MM.1S (cell line): ENCODE data around the gene KRTAP4-16.
"Not testable (repeated sequence)": the region's sequence is repeated elsewhere in the genome, so short reads cannot be mapped to it uniquely, and the experiment has no call there.

ENCODE experiments used
- DNase-seq: peaks from one replicate; pipeline ENCODE4 v3.0.0-alpha.2; 2015
- H2AFZ ChIP-seq: fragments of 300-600 bp; sonication (generic); 2 replicates; pipeline ENCODE4 v1.6.0; 2016; ENCODE audit warnings: antibody characterized with exemption, low read length
- H3F3A ChIP-seq: fragments of 300-600 bp; sonication (generic); 2 replicates; pipeline ENCODE4 v1.6.1; 2016; ENCODE audit warnings: mild to moderate bottlenecking, antibody characterized with exemption, low read length, moderate library complexity, mixed read lengths; ENCODE audit not compliant: insufficient read depth
- H3K27ac ChIP-seq: fragments of 300-600 bp; sonication (generic); 2 replicates; pipeline ENCODE4 v1.5.1; 2016; ENCODE audit warnings: mild to moderate bottlenecking, low read length
- H3K27me3 ChIP-seq: fragments of 300-600 bp; sonication (generic); replicated peaks from 2 replicates; pipeline ENCODE4 v1.6.0; 2016; ENCODE audit warnings: low read length; ENCODE audit not compliant: insufficient read depth
- H3K36me3 ChIP-seq: fragments of 300-600 bp; sonication (generic); replicated peaks from 2 replicates; pipeline ENCODE4 v1.6.1; 2016; ENCODE audit warnings: mild to moderate bottlenecking, low read length, mixed read lengths; ENCODE audit not compliant: insufficient read depth
- H3K4me1 ChIP-seq: fragments of 300-600 bp; sonication (generic); 2 replicates; pipeline ENCODE4 v1.6.1; 2016; ENCODE audit warnings: low read length, mixed read lengths
- H3K4me2 ChIP-seq: fragments of 300-600 bp; sonication (generic); 2 replicates; pipeline ENCODE4 v1.6.0; 2016; ENCODE audit warnings: low read depth, low read length
- H3K4me3 ChIP-seq: fragments of 300-600 bp; sonication (generic); 2 replicates; pipeline ENCODE4 v1.5.1; 2016; ENCODE audit warnings: low read length, mixed read lengths
- H3K79me2 ChIP-seq: fragments of 300-600 bp; sonication (generic); 2 replicates; pipeline ENCODE4 v1.6.1; 2016; ENCODE audit warnings: mixed run types, low read length, mixed read lengths
- H3K9ac ChIP-seq: fragments of 300-600 bp; sonication (generic); 2 replicates; pipeline ENCODE4 v1.6.1; 2016; ENCODE audit warnings: low read length, mixed read lengths
- H3K9me2 ChIP-seq: fragments of 300-600 bp; sonication (generic); replicated peaks from 2 replicates; pipeline ENCODE4 v1.6.1; 2016; ENCODE audit warnings: mild to moderate bottlenecking, low read length, mixed read lengths; ENCODE audit not compliant: insufficient read depth
- H3K9me3 ChIP-seq: fragments of 300-600 bp; sonication (generic); replicated peaks from 2 replicates; pipeline ENCODE4 v1.6.1; 2016; ENCODE audit warnings: mild to moderate bottlenecking, low read length, mixed read lengths; ENCODE audit not compliant: insufficient read depth
- H4K20me1 ChIP-seq: fragments of 300-600 bp; sonication (generic); 2 replicates; pipeline ENCODE4 v1.6.1; 2016; ENCODE audit warnings: mild to moderate bottlenecking, low read length, moderate library complexity, mixed read lengths; ENCODE audit not compliant: insufficient read depth
- EZH2 ChIP-seq: fragments of 300-600 bp; sonication (generic); optimal IDR thresholded peaks from 2 replicates; pipeline ENCODE3; 2017; ENCODE audit warnings: low read depth, mild to moderate bottlenecking, antibody characterized with exemption, low read length, mixed read lengths
- EZH2phosphoT487 ChIP-seq: fragments of 300-600 bp; sonication (generic); IDR thresholded peaks from 2 replicates; pipeline ENCODE4 v1.6.1; 2018; ENCODE audit warnings: antibody characterized with exemption, low read length
- TF ChIP-seq, protein P1 (sequence below): fragments of 300-600 bp; sonication (generic); IDR thresholded peaks from 2 replicates; pipeline ENCODE4 v1.5.1; 2016; ENCODE audit warnings: antibody characterized with exemption, low read length, mixed read lengths

KRTAP4-16 gene

DNA sequence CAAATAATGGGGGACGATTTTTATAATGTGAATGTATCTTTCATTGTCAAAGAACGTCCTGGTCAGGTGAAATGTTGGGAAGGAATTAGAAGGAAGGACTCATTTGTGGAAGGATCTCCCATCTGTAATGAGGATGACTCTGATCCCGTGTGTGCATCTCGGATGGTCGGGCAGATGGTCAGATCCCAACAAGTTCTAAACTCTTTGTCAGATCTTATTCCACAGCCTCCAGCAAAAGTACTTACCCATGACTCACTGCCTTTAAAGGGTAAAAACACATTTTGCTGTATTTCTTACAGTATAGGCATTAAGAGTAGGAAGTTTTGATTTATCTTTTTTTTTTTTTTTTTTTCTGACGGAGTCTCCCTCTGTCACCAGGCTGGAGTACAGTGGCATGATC is 3.5 kb downstream of the KRTAP4-16 start:
- DNase-seq, result no peak
- H3K27ac ChIP-seq, result no peak overlapping the region
- no peak overlapping the region for H3K9ac ChIP-seq
- no peaks in the 10 kb centered on the region for H3K9me2 ChIP-seq
- H3F3A ChIP-seq, result no peaks in the 10 kb centered on the region
- TF ChIP-seq, protein P1, sequence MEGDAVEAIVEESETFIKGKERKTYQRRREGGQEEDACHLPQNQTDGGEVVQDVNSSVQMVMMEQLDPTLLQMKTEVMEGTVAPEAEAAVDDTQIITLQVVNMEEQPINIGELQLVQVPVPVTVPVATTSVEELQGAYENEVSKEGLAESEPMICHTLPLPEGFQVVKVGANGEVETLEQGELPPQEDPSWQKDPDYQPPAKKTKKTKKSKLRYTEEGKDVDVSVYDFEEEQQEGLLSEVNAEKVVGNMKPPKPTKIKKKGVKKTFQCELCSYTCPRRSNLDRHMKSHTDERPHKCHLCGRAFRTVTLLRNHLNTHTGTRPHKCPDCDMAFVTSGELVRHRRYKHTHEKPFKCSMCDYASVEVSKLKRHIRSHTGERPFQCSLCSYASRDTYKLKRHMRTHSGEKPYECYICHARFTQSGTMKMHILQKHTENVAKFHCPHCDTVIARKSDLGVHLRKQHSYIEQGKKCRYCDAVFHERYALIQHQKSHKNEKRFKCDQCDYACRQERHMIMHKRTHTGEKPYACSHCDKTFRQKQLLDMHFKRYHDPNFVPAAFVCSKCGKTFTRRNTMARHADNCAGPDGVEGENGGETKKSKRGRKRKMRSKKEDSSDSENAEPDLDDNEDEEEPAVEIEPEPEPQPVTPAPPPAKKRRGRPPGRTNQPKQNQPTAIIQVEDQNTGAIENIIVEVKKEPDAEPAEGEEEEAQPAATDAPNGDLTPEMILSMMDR, result no peak
- TF ChIP-seq EZH2phosphoT487 (no peak), EZH2 (no peak)
- no peaks in the 10 kb centered on the region for H3K36me3 ChIP-seq
- H3K9me3 ChIP-seq, result no peaks in the 10 kb centered on the region
- H4K20me1 ChIP-seq, result no peaks in the 10 kb centered on the region
- H3K27me3 ChIP-seq, result no peaks in the 10 kb centered on the region
- no peak overlapping the region for H3K4me3 ChIP-seq
- H3K4me1 ChIP-seq, result no peaks in the 10 kb centered on the region
- H3K4me2 ChIP-seq, result no peak overlapping the region
- no peak overlapping the region for H2AFZ ChIP-seq
- no peaks in the 10 kb centered on the region for H3K79me2 ChIP-seq

DNA sequence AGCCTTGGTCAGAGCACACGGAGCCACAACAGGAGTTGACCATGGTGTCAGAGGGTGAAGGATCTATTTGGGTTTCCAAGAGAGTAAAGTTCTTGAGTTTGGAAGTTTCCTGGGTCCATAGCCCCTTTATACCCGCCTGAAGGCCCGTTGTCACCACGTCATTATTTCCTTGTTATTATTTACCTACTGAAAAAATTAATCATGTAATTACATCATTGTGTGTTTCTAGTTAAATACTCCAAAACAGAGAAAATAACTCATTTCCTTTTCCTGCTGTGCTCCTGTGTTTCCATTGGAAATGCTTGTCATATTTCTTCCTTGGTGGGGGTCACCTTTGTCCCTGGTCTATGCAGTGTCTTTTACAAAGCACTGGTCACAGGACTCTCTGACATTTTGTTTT is 4.0 kb downstream of the KRTAP4-16 start, which contains the start of gene KRTAP4-8:
Gene KRTAP4-8 (minus strand): TSS at position 101 of the 400 bp plus-strand sequence. CDS start 58 bp downstream, at position 43.
- Histone ChIP-seq H3K9me3 (no peaks in the 10 kb centered on the region), H3K36me3 (no peaks in the 10 kb centered on the region), H3K4me1 (no peaks in the 10 kb centered on the region), H3K9me2 (no peaks in the 10 kb centered on the region), H3K4me2 (no peak within 1 kb of the TSS), H4K20me1 (no peaks in the 10 kb centered on the region), H3K9ac (no peak within 1 kb of the TSS), H3K27ac (no peak within 1 kb of the TSS), H3K4me3 (no peak within 1 kb of the TSS), H2AFZ (no peak within 1 kb of the TSS), H3K27me3 (no peaks in the 10 kb centered on the region), H3K79me2 (no peaks in the 10 kb centered on the region), H3F3A (no peaks in the 10 kb centered on the region)
- no peak for DNase-seq
- TF ChIP-seq EZH2phosphoT487 (no peak), EZH2 (no peak)
- TF ChIP-seq, protein P1, result no peak

DNA sequence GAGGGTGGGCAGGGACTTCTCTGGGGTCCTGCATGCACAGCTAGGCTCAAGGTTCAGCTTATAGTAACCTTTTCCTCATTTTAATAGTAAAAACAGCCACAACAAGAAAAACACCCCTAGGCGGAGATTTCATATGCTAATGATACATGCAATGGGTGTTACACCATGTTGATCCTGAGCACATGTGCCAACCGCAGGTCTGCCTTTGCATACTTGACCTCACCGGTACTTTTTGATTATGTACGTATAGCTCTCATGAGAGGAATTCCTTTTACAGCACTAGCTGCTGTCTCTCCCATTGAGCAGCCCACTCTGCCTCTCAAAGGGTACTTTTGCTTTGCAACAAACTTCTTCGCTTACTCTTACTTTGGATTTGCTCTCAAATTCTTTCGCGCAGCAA is 6.0 kb downstream of the KRTAP4-16 start:
- H3K27ac ChIP-seq, result no peak overlapping the region
- no peaks in the 10 kb centered on the region for H3K4me1 ChIP-seq
- no peak for DNase-seq

DNA sequence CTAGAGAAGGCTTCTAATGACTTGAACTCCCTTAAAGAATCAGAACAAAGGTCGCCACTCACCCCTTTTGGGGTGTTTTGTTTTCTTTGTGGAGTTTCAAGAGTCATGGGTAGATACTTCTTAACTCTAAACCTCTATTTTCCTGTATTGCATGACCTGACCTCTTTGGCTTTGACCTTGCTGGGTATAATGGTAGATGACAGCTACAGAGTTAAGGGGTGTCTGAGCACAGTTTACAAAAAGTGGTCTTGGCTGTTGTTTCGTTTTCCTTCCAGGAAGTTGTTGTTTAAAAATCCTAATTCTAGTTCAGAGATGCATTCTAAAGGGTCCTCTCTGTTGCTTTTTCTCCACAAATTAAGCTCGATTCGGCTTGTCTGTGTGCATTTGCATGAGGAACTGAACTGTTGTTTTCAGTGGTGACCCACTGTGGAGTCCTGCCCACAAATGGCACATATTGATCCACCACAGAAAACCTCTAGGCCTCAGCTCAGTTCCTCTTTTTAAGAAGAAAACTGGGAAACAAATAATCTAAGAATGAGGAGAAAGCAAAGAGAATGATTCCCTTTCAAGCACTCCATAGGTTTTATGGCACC is 13.2 kb downstream of the KRTAP4-16 start:
- not testable (repeated sequence) for H4K20me1 ChIP-seq, H3K4me3 ChIP-seq, H3K79me2 ChIP-seq, H3K27ac ChIP-seq, H2AFZ ChIP-seq, H3K27me3 ChIP-seq, H3K9me3 ChIP-seq, H3K4me1 ChIP-seq, H3K36me3 ChIP-seq, H3F3A ChIP-seq, DNase-seq, H3K9me2 ChIP-seq, H3K9ac ChIP-seq, H3K4me2 ChIP-seq

More for the DNA sequence above, 6.0 kb downstream of the KRTAP4-16 start:
- no peak overlapping the region for H3K9ac ChIP-seq
- no peak overlapping the region for H3K4me2 ChIP-seq
- H4K20me1 ChIP-seq, result no peaks in the 10 kb centered on the region
- no peaks in the 10 kb centered on the region for H3K9me2 ChIP-seq
- H3F3A ChIP-seq, result no peaks in the 10 kb centered on the region
- no peaks in the 10 kb centered on the region for H3K79me2 ChIP-seq
- no peak overlapping the region for H3K4me3 ChIP-seq
- no peaks in the 10 kb centered on the region for H3K27me3 ChIP-seq
- no peaks in the 10 kb centered on the region for H3K9me3 ChIP-seq
- H2AFZ ChIP-seq, result no peak overlapping the region
- H3K36me3 ChIP-seq, result no peaks in the 10 kb centered on the region
- TF ChIP-seq EZH2, result no peak
- TF ChIP-seq, protein P1, result no peak

DNA sequence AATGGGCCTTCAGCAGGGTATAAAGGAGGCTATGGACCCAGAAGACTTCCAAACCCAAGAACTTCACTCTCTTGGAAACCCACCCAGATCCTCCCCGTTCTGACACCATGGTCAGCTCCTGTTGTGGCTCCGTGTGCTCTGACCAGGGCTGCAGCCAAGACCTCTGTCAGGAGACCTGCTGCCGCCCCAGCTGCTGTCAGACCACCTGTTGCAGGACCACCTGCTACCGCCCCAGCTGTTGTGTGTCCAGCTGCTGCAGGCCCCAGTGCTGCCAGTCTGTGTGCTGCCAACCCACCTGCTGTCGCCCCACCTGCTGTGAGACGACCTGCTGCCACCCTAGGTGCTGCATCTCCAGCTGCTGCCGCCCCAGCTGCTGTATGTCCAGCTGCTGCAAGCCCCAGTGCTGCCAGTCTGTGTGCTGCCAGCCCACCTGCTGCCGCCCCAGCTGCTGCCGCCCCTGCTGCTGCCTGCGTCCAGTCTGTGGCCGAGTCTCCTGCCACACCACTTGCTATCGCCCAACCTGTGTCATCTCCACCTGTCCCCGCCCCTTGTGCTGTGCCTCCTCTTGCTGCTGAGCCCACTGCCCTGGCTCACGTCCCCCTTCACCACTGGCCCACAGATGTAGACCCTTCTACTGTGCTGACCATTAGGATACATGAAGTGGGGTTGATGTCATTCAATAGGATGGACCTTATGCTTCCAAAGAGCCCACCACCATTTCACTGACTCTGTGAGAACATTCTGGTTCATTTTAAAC is 17.7 kb downstream of the KRTAP4-16 start, which contains the start of gene KRTAP4-7:
Gene KRTAP4-7 (plus strand): TSS at position 51 of the 757 bp plus-strand sequence. CDS start 57 bp downstream, at position 108.
- not testable (repeated sequence) for H3K4me3 ChIP-seq, H3K9me2 ChIP-seq, H3F3A ChIP-seq, H3K4me2 ChIP-seq, H3K79me2 ChIP-seq, H3K9ac ChIP-seq, H2AFZ ChIP-seq, H3K36me3 ChIP-seq, DNase-seq, H4K20me1 ChIP-seq, H3K9me3 ChIP-seq, H3K27ac ChIP-seq, H3K27me3 ChIP-seq, H3K4me1 ChIP-seq
